Smooth muscle cell of the brain vasculature (primary cell): Measurements from ENCODE around the gene OR4D1.
A peak's percentile ranks its signal among the peaks of the same experiment; 100 is the strongest.
"Not testable (repeated sequence)": the region's sequence is repeated elsewhere in the genome, so short reads cannot be mapped to it uniquely, and the experiment has no call there.

Source experiments
- DNase-seq: peaks from one replicate; pipeline ENCODE4 v3.0.0-alpha.2; 2012; ENCODE audit warnings: low read depth, low spot score

OR4D1 gene

DNA sequence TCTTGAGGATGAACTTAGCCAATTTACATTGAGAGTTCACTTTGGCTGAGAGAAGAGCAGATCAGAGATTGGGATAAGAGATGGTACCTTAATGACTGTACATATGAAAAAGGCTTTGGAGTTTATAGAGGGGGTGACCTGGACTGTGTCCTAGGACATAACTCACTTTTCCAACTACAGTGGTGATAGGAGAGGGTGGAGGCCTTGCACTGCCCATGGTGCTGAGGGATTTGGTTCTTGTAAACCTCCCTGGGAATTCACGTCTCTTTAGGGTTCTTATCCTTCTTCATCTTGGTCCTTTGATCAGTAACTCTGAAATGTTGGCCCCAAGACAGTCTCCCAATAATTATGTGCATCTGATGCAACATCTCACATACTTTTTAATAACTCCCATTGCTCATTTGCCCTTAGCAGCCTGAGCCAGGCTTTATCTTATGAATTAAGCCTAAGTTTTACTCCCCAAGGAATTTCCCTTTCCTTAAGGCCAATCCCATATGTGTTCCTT, at the start of gene OR4D1:
OR4D1 (plus strand) TSS at position 455 of the 505 bp plus-strand sequence. CDS start 6,770 bp downstream, outside the sequence.
- no peak for DNase-seq

DNA sequence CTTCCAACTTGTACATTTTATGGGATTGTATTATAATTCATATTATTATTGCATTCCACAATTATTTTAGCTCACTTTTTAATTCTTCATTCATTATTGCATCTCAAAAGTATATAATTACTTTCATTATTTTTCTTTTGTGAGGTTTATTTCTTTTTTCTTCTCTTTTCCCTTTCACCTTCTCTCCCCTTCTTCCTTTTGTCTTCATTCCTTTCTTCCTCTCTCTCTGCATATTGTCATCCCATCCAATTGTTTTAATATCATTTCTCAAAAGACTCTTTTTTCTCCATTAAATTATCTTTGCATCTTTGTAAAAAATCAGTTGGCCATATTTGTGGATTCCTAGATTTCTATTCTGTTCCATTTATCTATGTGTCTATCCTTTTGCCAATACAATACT, 47.7 kb upstream of the OR4D1 start:
- DNase-seq: no peak

GRCh38 chr17:58101898-58102297, 46.3 kb upstream of the OR4D1 start:
- DNase-seq: not testable (repeated sequence)

GRCh38 chr17:58105093-58105492, 43.1 kb upstream of the OR4D1 start:
- no peak for DNase-seq

GRCh38 chr17:58107306-58107705, 40.9 kb upstream of the OR4D1 start:
- DNase-seq: no peak

DNA sequence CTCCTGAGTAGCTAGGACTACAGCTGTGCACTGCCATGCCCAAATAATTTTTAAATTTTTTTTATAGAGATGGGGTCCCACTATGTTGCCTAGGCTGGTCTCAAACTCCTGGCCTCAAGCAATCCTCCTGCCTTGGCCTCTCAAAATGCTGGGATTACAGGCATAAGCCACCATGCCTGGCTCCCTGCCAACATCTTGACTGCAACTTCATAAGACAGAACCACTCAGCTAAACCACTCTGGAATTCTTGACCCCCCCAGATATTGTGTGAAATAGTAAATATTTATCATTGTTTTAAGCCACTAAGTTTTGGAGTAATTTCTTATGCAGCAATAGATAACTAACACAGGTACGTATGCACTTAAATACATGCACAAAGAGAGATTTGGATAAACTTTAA, 39.0 kb upstream of the OR4D1 start:
- DNase-seq: no peak

DNA sequence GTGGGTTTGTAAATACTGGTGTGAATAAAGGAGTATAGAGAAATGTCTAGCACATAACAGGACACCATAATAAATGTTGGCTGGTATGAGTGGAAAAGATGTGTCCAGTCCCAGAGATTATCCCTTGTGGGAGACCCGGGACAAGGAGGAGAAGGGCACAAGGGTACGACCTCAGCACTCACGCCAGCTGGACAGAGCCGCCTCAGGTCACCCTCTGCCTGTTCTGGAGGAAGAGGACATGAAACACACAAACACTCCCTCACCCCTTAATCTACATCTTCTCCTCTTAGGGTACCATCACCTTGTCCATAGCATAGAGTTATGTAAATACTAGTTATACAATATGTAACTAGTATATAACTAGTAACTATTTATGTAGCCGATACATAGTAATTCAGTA, 38.2 kb upstream of the OR4D1 start:
- no peak for DNase-seq

- DNase-seq: no peak
Measured at GRCh38 chr17:58111676-58112075, 36.5 kb upstream of the OR4D1 start.

- peak; percentile 18 for DNase-seq
Measured at GRCh38 chr17:58112970-58113631, 35.1 kb upstream of the OR4D1 start.

DNA sequence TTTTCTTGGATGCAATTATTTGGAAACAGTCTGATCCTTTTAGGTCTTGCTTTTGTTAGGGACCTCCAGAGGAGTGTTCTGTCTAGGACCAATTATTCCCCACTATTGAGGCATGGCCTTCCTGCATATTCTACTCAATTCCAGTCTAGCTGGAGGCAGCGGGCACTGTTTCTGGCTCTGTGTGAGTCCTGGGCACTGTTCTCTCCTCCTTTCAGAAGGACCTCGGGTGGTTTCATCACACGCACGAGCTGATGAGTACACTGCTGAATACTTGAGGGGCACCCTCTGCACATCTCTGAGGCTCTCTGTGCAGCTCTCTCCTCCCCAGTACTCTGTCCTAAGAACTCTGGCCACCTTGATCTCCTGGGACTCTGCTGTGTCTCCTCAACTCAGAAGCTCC, 34.2 kb upstream of the OR4D1 start:
- DNase-seq: no peak

GRCh38 chr17:58117382-58117781, 30.8 kb upstream of the OR4D1 start:
- no peak for DNase-seq

DNA sequence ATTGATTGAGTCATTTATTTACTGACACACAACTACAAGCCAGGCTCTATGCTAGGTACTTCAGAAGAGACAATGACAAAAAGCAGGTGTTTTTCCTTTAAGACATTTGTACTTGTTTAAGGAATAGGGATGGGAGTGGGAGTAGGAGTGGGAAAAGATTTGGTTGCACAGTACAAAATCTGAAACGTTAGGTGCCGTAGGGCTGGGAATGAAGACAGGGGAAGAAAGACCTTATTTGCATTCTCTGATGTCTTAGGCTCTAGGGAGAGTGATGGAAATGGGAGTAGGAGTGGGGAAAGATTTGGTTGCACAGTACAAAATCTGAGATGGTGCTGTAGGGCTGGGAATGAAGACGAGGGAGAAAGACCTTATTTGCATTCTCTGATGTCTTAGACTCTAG, 28.7 kb upstream of the OR4D1 start:
- no peak for DNase-seq

DNA sequence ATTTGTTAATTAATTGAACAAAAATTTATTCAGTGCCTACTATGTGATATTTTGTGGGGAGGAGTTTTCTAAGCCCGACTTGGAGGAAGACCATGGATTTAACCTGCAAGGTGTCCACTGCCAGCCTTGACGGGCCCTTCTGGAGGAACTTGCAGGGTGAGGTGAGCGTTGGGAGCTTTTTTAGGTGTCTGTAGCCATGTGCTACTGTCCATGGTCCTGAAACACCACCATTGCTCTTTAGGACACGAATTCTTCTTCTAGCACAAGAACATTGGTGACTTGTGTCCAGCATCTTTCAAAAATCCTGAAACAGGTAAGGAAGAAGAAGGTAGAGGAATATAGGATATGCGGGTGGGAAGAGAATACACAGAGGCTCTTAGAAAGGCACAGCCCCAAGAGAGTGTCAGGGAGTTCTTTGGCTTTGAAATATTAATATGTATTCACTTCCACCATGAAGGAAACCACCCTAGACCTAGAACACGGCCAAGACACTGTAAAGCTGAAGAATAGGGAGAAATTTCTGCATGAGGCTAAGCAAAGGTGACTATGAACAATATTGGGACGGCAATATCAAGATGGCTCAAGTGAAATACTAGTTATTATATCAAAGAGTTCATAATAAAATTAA, 27.9 kb upstream of the OR4D1 start:
- peak; percentile 26 for DNase-seq

DNA sequence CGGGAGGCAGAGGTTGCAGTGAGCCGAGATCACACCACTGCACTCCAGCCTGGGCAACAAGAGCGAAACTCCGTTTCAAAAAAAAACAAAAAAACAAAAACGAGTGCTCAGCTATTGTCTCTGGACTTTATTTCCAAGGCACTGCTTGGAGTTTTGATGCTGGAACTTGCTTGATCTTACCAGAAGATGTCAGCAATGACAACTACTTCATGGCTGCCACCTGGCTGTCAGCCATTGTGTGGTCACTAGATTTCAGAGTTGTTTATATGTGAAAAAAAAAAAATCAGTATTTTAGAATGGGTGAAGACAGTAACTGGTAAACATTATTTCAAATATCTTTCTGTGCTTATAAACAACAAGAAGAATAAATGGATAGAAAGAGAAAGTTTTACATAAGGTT, 26.3 kb upstream of the OR4D1 start:
- DNase-seq: no peak

- no peak for DNase-seq
Measured at GRCh38 chr17:58127846-58128245, 20.3 kb upstream of the OR4D1 start.

DNA sequence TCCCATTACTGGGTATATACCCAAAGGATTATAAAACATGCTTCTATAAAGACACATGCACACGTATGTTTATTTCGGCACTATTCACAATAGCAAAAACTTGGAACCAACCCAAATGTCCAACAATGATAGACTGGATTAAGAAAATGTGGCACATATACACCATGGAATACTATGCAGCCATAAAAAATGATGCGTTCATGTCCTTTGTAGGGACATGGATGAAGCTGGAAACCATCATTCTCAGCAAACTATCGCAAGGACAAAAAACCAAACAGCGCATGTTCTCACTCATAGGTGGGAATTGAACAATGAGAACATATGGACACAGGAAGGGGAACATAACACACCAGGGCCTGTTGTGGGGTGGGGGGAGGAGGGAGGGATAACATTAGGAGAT, 15.5 kb upstream of the OR4D1 start:
- not testable (repeated sequence) for DNase-seq

DNA sequence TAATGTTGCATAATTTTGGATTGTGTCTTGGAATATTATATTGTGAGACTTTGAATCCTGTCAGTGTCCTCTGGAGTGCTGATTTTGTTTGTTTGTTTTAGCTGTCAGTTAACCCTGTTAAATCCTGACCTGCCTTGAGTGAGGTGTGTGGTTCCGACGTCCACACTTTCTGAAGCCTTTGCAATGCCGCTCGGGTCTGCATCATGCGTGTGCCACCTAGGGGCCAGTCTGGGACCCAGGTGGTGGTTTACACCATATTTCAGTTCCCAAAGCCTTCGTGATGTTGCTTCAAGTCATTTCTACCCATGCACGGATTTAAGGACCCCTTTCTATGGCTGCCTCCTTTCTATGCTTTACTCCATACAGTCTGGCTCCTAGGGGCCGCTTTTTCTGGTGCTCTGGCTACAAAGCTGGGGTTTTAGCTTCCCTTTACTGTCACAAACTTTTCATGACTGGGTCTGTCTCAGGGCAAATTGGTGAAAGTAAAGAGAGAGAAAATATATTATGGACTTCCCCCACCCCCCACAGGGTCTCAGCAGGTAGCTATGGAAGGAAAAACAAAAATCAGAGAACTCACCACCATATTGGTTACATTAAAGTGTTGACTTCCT, 11.4 kb upstream of the OR4D1 start:
- no peak for DNase-seq

DNA sequence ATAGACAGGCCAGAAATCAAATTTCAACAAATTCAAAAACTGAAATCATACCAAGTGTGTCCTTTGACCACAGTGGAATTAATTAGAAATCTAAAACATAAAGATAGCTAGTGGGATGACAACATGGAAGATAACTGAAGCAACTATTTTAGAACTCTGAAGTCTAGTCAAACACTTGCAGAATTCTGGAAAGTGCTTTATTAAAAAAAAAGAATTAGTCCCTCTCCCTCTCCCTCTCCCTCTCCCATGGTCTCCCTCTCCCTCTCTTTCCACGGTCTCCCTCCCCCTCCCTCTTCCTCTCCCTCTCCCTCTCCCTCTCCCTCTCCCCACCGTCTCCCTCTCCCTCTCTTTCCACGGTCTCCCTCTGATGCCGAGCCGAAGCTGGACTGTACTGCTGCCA, 6.7 kb upstream of the OR4D1 start:
- DNase-seq: no peak

GRCh38 chr17:58143335-58143734, 4.8 kb upstream of the OR4D1 start:
- DNase-seq: not testable (repeated sequence)

DNA sequence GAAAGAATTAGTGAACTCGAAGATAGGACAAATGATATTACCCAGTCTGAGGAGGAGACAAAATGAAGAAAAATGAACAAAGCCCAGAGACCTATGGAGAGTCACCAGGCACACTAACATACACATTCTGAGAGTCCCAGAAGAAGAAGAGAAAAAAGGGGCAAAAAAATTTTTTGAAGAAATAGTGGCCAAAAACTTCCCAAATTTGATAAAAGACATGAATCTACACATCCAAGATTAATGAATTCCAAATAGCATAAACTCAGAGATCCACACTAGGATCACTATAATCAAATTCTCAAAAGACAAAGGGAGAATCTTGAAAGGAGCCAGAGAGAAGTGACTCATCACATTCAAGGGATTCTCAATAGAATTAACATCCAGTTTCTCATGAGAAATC, 3.4 kb upstream of the OR4D1 start:
- no peak for DNase-seq

GRCh38 chr17:58148609-58149008, 425 bp downstream of the OR4D1 start:
- no peak for DNase-seq

GRCh38 chr17:58150394-58150793, 2.2 kb downstream of the OR4D1 start:
- no peak for DNase-seq

DNA sequence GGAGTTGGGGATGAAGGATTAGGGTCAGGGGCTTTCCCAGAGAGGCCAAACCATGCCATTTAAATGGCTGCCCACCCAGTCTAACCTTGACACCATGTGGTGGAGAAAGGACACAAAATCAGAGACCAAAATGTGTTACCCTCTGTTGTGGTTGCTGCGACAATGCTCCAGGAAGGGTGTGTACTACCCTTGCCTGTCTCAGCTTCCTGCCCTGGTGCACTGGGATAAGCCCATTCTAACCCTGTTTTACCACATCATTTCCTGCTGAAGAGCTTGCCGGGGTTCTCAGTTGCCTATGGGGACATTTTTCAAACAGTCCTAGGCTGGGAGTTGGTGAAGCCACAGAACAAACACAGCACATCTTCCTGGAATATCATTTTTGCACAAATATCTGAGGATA, 4.9 kb downstream of the OR4D1 start:
- DNase-seq: no peak
